Vagina (tissue), 2 donors: ENCODE data around the gene EGFR.

ENCODE experiments used
- POLR2A ChIP-seq, 2 donors: fragments of 450-650 bp; IDR thresholded peaks; one replicate each; pipeline ENCODE4 v1.6.1; 2017; ENCODE audit warnings: antibody characterized with exemption in 2 of 2, mild to moderate bottlenecking in 2 of 2, moderate library complexity in 2 of 2
- POLR2AphosphoS5 ChIP-seq, 2 donors: sonication (generic); formaldehyde crosslinking; IDR thresholded peaks; one replicate each; pipeline ENCODE4 v1.9.0; 2017; ENCODE audit warnings: antibody characterized with exemption in 2 of 2, mild to moderate bottlenecking in 2 of 2, low read depth in 1 of 2; ENCODE audit not compliant: insufficient read depth in 1 of 2
- TF ChIP-seq, protein P1 (sequence below), 3 experiments: fragments of 450-650 bp in 2 of 3; fragments of 200-600 bp in 1 of 3; sonication (generic) in 1 of 3; IDR thresholded peaks; one replicate each; pipeline ENCODE4 v1.5.1; 2017 to 2019; ENCODE audit warnings: antibody characterized with exemption in 3 of 3, mild to moderate bottlenecking in 2 of 3, moderate library complexity in 2 of 3

GRCh38 chr7:55145606-55146005 lies 126.8 kb downstream of the EGFR start:
- TF ChIP-seq, protein P1, sequence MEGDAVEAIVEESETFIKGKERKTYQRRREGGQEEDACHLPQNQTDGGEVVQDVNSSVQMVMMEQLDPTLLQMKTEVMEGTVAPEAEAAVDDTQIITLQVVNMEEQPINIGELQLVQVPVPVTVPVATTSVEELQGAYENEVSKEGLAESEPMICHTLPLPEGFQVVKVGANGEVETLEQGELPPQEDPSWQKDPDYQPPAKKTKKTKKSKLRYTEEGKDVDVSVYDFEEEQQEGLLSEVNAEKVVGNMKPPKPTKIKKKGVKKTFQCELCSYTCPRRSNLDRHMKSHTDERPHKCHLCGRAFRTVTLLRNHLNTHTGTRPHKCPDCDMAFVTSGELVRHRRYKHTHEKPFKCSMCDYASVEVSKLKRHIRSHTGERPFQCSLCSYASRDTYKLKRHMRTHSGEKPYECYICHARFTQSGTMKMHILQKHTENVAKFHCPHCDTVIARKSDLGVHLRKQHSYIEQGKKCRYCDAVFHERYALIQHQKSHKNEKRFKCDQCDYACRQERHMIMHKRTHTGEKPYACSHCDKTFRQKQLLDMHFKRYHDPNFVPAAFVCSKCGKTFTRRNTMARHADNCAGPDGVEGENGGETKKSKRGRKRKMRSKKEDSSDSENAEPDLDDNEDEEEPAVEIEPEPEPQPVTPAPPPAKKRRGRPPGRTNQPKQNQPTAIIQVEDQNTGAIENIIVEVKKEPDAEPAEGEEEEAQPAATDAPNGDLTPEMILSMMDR (IDR thresholded peaks at IDR 0.05) = no peak
- TF ChIP-seq POLR2A (IDR thresholded peaks at IDR 0.05) (no peak), POLR2AphosphoS5 (IDR thresholded peaks at IDR 0.05; ENCODE audit: insufficient read depth in 1 of 2, low read depth in 1 of 2) (no peak)
